HepG2 (cell line): ENCODE results near the gene MTF2.

Source experiments
- CBX2 ChIP-seq, 2 experiments: fragments of 200-600 bp in 1 of 2; sonication (generic); formaldehyde crosslinking in 1 of 2; IDR thresholded peaks; 2 replicates each; pipeline versions ENCODE4 v1.7.0 to v1.8.1; 2018 to 2022; ENCODE audit warnings: low read depth in 2 of 2, low read length in 1 of 2, mild to moderate bottlenecking in 1 of 2, missing genetic modification reagents in 1 of 2
- CENPX ChIP-seq: sonication (generic); formaldehyde crosslinking; IDR thresholded peaks from 2 replicates; pipeline ENCODE4 v1.9.0; 2021; ENCODE audit warnings: mild to moderate bottlenecking, missing genetic modification reagents, moderate library complexity
- EHMT2 ChIP-seq: fragments of 200-600 bp; sonication (generic); IDR thresholded peaks from 2 replicates; pipeline ENCODE4 v1.7.0; 2017; ENCODE audit warnings: antibody characterized with exemption, low read depth, low read length, borderline replicate concordance
- EP300 ChIP-seq, 3 experiments: sonication (generic) in 1 of 3; formaldehyde crosslinking in 1 of 3; IDR thresholded peaks; 2 replicates each; pipeline versions ENCODE4 v1.5.1 to v1.6.1; 2011 to 2020; ENCODE audit warnings: low read depth in 2 of 3, low read length in 2 of 3, borderline replicate concordance in 1 of 3, improper control_type of control experiment in 1 of 3, mild to moderate bottlenecking in 1 of 3, missing genetic modification reagents in 1 of 3, moderate library complexity in 1 of 3
- EZH2 ChIP-seq: conservative IDR thresholded peaks from 2 replicates; pipeline ENCODE4 v1.6.1; 2012; ENCODE audit warnings: mild to moderate bottlenecking, low read depth, low read length, moderate library complexity
- RAD21 ChIP-seq: fragments of 450-650 bp; formaldehyde crosslinking; IDR thresholded peaks from 2 replicates; pipeline ENCODE4 v1.5.0; 2020; ENCODE audit warnings: mild to moderate bottlenecking
- ZNF282 ChIP-seq: fragments of 450-650 bp; IDR thresholded peaks from 2 replicates; pipeline ENCODE4 v1.6.1; 2018; ENCODE audit not compliant: partially characterized antibody
- ZNF430 ChIP-seq: sonication (generic); formaldehyde crosslinking; IDR thresholded peaks from 2 replicates; pipeline ENCODE4 v1.9.0; 2021; ENCODE audit warnings: mild to moderate bottlenecking, missing genetic modification reagents
- ZNF432 ChIP-seq: sonication (generic); formaldehyde crosslinking; IDR thresholded peaks from 2 replicates; pipeline ENCODE4 v1.5.0; 2020; ENCODE audit warnings: missing genetic modification reagents, mild to moderate bottlenecking, borderline replicate concordance
- TF ChIP-seq, protein P1 (sequence below): sonication (generic); formaldehyde crosslinking; IDR thresholded peaks from 2 replicates; pipeline ENCODE4 v1.5.1; 2020; ENCODE audit warnings: missing genetic modification reagents, mild to moderate bottlenecking, borderline replicate concordance
- TF ChIP-seq, protein P2 (sequence below), 2 experiments: IDR thresholded peaks; 2 replicates each; pipeline ENCODE4 v1.6.1; 2011 to 2012; ENCODE audit warnings: low read length in 2 of 2, borderline replicate concordance in 1 of 2, low read depth in 1 of 2, mild to moderate bottlenecking in 1 of 2, moderate library complexity in 1 of 2
- TF ChIP-seq, protein P3 (sequence below): sonication (generic); formaldehyde crosslinking; IDR thresholded peaks from 2 replicates; pipeline ENCODE4 v1.4.0; 2020; ENCODE audit warnings: missing genetic modification reagents
- TF ChIP-seq, protein P4 (sequence below): sonication (generic); formaldehyde crosslinking; IDR thresholded peaks from 2 replicates; pipeline ENCODE4 v1.8.0; 2022; ENCODE audit warnings: missing genetic modification reagents, mild to moderate bottlenecking, borderline replicate concordance

DNA sequence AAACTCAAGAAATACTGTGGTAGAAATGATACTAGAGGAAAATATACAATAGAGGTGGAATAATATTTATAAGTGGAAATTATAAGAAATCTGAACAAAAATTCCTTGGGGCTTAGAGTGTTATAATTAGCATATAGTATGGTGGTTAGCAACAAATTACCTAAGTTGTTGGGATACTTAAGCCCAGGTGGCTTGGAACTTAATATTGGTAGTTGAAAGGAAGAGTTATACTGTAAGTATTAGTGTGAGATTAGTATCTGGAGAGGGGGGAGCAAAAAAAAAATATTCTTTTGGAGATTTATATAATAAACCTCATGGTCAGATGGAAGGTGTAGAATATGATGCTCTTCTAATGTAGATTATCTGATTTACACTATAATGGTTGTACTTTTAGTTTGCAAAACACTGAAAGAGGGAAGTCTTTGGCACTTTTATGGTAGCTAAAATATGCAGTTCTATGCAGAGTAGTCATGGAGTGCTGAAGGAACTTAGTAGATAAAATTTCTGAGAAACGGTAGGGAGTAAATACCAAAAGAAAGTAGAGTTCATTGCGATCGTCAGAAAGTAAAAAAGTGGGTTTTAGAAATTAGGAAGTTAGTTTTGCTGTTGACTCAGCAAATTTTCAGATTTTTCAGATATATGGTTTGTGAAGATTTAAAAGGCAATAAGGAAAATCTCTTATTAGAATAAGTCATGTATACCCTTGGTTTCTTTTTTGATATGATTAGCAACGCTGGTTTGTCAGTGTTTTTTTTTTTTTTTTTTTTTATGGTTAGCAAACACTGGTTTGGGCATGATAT, 45.7 kb downstream of the MTF2 start:
- TF ChIP-seq CENPX (CRISPR knock-in tag): no peak
- no peak for TF ChIP-seq ZNF430
- no peak for TF ChIP-seq ZNF282
- no peak for TF ChIP-seq ZNF432 (CRISPR knock-in tag)
- TF ChIP-seq EHMT2: no peak
- TF ChIP-seq, protein P1, sequence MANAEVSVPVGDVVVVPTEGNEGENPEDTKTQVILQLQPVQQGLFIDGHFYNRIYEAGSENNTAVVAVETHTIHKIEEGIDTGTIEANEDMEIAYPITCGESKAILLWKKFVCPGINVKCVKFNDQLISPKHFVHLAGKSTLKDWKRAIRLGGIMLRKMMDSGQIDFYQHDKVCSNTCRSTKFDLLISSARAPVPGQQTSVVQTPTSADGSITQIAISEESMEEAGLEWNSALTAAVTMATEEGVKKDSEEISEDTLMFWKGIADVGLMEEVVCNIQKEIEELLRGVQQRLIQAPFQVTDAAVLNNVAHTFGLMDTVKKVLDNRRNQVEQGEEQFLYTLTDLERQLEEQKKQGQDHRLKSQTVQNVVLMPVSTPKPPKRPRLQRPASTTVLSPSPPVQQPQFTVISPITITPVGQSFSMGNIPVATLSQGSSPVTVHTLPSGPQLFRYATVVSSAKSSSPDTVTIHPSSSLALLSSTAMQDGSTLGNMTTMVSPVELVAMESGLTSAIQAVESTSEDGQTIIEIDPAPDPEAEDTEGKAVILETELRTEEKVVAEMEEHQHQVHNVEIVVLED: no peak
- TF ChIP-seq, protein P2, sequence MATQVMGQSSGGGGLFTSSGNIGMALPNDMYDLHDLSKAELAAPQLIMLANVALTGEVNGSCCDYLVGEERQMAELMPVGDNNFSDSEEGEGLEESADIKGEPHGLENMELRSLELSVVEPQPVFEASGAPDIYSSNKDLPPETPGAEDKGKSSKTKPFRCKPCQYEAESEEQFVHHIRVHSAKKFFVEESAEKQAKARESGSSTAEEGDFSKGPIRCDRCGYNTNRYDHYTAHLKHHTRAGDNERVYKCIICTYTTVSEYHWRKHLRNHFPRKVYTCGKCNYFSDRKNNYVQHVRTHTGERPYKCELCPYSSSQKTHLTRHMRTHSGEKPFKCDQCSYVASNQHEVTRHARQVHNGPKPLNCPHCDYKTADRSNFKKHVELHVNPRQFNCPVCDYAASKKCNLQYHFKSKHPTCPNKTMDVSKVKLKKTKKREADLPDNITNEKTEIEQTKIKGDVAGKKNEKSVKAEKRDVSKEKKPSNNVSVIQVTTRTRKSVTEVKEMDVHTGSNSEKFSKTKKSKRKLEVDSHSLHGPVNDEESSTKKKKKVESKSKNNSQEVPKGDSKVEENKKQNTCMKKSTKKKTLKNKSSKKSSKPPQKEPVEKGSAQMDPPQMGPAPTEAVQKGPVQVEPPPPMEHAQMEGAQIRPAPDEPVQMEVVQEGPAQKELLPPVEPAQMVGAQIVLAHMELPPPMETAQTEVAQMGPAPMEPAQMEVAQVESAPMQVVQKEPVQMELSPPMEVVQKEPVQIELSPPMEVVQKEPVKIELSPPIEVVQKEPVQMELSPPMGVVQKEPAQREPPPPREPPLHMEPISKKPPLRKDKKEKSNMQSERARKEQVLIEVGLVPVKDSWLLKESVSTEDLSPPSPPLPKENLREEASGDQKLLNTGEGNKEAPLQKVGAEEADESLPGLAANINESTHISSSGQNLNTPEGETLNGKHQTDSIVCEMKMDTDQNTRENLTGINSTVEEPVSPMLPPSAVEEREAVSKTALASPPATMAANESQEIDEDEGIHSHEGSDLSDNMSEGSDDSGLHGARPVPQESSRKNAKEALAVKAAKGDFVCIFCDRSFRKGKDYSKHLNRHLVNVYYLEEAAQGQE (IDR thresholded peaks at IDR 0.05; ENCODE audit: borderline replicate concordance in 1 of 2, low read depth in 1 of 2, low read length in 2 of 2): no peak
- TF ChIP-seq, protein P3, sequence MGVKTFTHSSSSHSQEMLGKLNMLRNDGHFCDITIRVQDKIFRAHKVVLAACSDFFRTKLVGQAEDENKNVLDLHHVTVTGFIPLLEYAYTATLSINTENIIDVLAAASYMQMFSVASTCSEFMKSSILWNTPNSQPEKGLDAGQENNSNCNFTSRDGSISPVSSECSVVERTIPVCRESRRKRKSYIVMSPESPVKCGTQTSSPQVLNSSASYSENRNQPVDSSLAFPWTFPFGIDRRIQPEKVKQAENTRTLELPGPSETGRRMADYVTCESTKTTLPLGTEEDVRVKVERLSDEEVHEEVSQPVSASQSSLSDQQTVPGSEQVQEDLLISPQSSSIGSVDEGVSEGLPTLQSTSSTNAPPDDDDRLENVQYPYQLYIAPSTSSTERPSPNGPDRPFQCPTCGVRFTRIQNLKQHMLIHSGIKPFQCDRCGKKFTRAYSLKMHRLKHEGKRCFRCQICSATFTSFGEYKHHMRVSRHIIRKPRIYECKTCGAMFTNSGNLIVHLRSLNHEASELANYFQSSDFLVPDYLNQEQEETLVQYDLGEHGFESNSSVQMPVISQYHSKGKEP (CRISPR knock-in tag): no peak
- no peak for TF ChIP-seq EZH2
- TF ChIP-seq EP300 (IDR thresholded peaks at IDR 0.05; ENCODE audit: low read depth in 2 of 2, low read length in 2 of 2): no peak
- no peak for TF ChIP-seq EP300 (CRISPR knock-in tag; IDR thresholded peaks at IDR 0.05; ENCODE audit: borderline replicate concordance)
- TF ChIP-seq, protein P4, sequence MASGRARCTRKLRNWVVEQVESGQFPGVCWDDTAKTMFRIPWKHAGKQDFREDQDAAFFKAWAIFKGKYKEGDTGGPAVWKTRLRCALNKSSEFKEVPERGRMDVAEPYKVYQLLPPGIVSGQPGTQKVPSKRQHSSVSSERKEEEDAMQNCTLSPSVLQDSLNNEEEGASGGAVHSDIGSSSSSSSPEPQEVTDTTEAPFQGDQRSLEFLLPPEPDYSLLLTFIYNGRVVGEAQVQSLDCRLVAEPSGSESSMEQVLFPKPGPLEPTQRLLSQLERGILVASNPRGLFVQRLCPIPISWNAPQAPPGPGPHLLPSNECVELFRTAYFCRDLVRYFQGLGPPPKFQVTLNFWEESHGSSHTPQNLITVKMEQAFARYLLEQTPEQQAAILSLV (CRISPR knock-in tag): no peak
- no peak for TF ChIP-seq RAD21 (CRISPR knock-in tag)
- no peak for TF ChIP-seq CBX2 (IDR thresholded peaks at IDR 0.05; ENCODE audit: low read depth, low read length)
- no peak for TF ChIP-seq CBX2 (CRISPR knock-in tag; IDR thresholded peaks at IDR 0.05; ENCODE audit: low read depth)
